IPS-20b (cell line): ENCODE results near the gene ZNF112.
"Not testable (repeated sequence)": the region's sequence is repeated elsewhere in the genome, so short reads cannot be mapped to it uniquely, and the experiment has no call there.

Experiments
- H3K27ac ChIP-seq: one replicate; pipeline ENCODE4 v1.5.1; 2013; ENCODE audit warnings: low read length
- H3K27me3 ChIP-seq: 2 replicates; pipeline ENCODE4 v1.6.1; 2013; ENCODE audit warnings: mild to moderate bottlenecking, low read length, inconsistent platforms; ENCODE audit not compliant: insufficient read depth
- H3K36me3 ChIP-seq: 2 replicates; pipeline ENCODE4 v1.6.1; 2013; ENCODE audit warnings: low read depth, mild to moderate bottlenecking, inconsistent platforms, low read length, moderate library complexity; ENCODE audit not compliant: insufficient read depth
- H3K4me1 ChIP-seq: 2 replicates; pipeline ENCODE4 v1.6.1; 2013; ENCODE audit warnings: mild to moderate bottlenecking, control low read depth, inconsistent platforms, low read length, moderate library complexity; ENCODE audit not compliant: insufficient read depth
- H3K4me3 ChIP-seq: 2 replicates; pipeline ENCODE4 v1.5.1; 2013; ENCODE audit warnings: mild to moderate bottlenecking, low read length, inconsistent platforms
- H3K9ac ChIP-seq: 2 replicates; pipeline ENCODE4 v1.6.1; 2013; ENCODE audit warnings: low read depth, mild to moderate bottlenecking, inconsistent platforms, low read length, moderate library complexity
- H3K9me3 ChIP-seq: 2 replicates; pipeline ENCODE4 v1.6.1; 2013; ENCODE audit warnings: mild to moderate bottlenecking, low read depth, low read length, inconsistent platforms; ENCODE audit not compliant: insufficient read depth

ZNF112 gene

GRCh38 chr19:44356383-44357111, at the start of gene ZNF112:
Gene ZNF112, minus strand, starts transcription at chr19:44356680. Its CDS starts 16,141 bp downstream, at chr19:44340539.
- H3K36me3 ChIP-seq, result no peaks in the 10 kb centered on the region
- H3K9me3 ChIP-seq, result peaks cover 48% of the 10 kb centered on the region
- no peaks in the 10 kb centered on the region for H3K4me1 ChIP-seq
- H3K9ac ChIP-seq, result peak within 1 kb of the TSS; percentile 79
- no peaks in the 10 kb centered on the region for H3K27me3 ChIP-seq
- H3K4me3 ChIP-seq, result peak within 1 kb of the TSS; percentile 92
- no peak within 1 kb of the TSS for H3K27ac ChIP-seq

- Histone ChIP-seq H3K27me3 (no peaks in the 10 kb centered on the region), H3K4me3 (peak within 1 kb of the TSS; percentile 89), H3K9ac (peak within 1 kb of the TSS; percentile 59; the same call in 1 of the 2 replicates), H3K27ac (no peak within 1 kb of the TSS), H3K9me3 (peaks cover 41% of the 10 kb centered on the region), H3K4me1 (no peaks in the 10 kb centered on the region), H3K36me3 (no peaks in the 10 kb centered on the region)
Observed at GRCh38 chr19:44401139-44402115, 44.9 kb upstream of the ZNF112 start, which contains the start of gene ZNF285. Gene ZNF285, minus strand, starts transcription at chr19:44401608. Its CDS starts 4,395 bp downstream, at chr19:44397213.

- H3K9ac ChIP-seq, H3K4me3 ChIP-seq, H3K36me3 ChIP-seq, H3K27ac ChIP-seq, H3K27me3 ChIP-seq, H3K4me1 ChIP-seq: not testable (repeated sequence)
- peaks cover 69% of the 10 kb centered on the region for H3K9me3 ChIP-seq
Observed at GRCh38 chr19:44389268-44389667, 32.8 kb upstream of the ZNF112 start.

DNA sequence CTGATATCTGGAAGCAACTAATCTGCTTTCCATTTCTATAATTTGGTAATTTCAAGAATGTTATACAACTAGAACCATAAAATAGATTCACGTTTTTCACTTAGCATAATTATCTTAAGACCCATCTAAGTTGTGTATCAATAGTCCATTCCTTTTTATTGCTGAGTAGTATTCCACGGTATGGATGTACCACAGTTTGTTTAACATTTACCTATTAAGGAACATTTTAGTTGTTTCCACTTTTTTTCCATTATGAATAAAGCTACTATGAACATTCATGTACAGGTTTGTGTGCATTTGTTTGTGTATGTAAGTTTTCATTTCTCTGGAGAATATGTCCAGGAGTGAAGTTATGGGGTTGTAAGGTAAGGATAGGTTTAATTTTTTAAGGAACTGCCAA, 18.3 kb upstream of the ZNF112 start:
- Histone ChIP-seq H3K27ac (no peak overlapping the region), H3K36me3 (no peaks in the 10 kb centered on the region), H3K4me3 (no peak overlapping the region), H3K4me1 (no peaks in the 10 kb centered on the region), H3K27me3 (no peaks in the 10 kb centered on the region), H3K9me3 (peaks cover 68% of the 10 kb centered on the region), H3K9ac (no peak overlapping the region)

DNA sequence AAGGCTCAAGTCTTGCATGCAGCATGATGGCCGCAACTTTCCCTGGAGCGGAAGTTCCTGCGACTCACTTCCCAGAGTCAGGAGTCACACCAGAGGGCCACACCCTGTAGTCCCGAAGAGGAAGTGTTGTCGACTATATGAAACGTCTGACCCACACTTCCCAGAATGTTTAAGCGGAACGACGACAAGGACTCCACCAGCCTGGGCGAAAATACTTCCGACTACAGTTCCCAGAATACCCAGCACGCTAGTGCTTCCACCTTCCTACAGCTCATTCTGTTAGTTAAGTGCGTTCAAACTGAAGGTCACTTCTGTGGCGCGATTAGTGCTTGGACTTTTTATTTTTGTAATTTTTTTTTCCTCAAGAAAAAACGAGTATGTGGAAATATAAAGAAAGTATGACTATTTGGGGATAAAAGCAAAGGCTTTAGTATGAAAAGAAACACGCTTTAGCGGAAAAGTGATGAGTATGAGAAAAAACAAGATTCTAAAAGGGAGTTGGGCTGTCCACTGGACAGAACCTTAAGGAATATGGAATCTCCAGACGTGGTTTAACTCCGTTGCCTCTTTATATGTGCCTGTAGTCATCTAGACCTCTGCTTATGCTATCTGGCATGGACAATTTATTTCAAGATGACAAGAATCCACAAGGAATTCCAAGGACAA, 15.5 kb upstream of the ZNF112 start:
- no peaks in the 10 kb centered on the region for H3K27me3 ChIP-seq
- H3K9me3 ChIP-seq, result peaks cover 79% of the 10 kb centered on the region
- no peaks in the 10 kb centered on the region for H3K4me1 ChIP-seq
- H3K9ac ChIP-seq, result no peak overlapping the region
- no peak overlapping the region for H3K27ac ChIP-seq
- no peak overlapping the region for H3K4me3 ChIP-seq
- H3K36me3 ChIP-seq, result no peaks in the 10 kb centered on the region

DNA sequence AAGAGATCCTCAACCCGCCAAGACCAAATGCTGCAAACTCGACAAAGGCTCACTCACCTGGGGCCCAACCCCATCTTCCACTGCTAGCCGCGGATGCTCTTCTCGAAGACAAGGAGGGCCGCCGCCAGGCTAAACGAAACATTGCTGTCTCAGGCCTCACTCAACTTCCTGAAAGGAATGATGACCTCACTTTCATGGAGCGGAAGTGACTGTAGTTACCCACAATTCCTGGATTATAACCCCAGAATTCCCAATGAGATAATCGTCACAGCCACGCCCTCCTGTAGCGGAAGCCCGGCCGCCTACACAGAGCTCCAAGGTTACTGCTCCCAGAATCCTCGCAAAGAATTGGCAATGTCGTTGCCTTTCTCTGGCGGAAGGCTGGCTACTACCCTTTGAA, 10.5 kb upstream of the ZNF112 start:
- no peak overlapping the region for H3K4me3 ChIP-seq
- H3K4me1 ChIP-seq, result no peaks in the 10 kb centered on the region
- no peak overlapping the region for H3K9ac ChIP-seq
- no peaks in the 10 kb centered on the region for H3K27me3 ChIP-seq
- H3K36me3 ChIP-seq, result no peaks in the 10 kb centered on the region
- H3K27ac ChIP-seq, result no peak overlapping the region
- peaks cover 57% of the 10 kb centered on the region for H3K9me3 ChIP-seq

GRCh38 chr19:44346556-44346955, 9.9 kb downstream of the ZNF112 start:
- no peak overlapping the region for H3K9ac ChIP-seq
- no peaks in the 10 kb centered on the region for H3K27me3 ChIP-seq
- no peak overlapping the region for H3K4me3 ChIP-seq
- H3K9me3 ChIP-seq, result peaks cover 94% of the 10 kb centered on the region
- no peak overlapping the region for H3K27ac ChIP-seq
- no peaks in the 10 kb centered on the region for H3K4me1 ChIP-seq
- peaks cover 2% of the 10 kb centered on the region; the same call in 1 of the 2 replicates for H3K36me3 ChIP-seq

DNA sequence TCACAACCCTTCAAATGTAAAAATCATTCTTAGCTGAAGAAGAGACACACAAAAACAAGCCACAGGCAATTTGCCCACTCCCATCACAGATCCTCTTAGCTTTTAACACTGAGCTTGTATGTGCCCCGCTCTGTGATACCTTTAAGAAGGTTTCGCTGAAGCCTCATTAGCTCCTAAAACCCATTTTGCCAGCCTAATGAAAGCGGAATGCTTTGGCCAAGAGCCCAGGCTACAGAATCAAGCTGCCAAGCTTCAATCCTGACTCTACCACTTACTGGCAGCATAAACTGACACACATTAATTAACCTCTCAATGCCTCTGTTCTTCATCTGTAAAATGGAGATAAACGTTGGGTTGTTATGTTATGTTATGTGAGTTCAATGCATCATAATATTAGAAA, 10.5 kb downstream of the ZNF112 start:
- Histone ChIP-seq H3K36me3 (peaks cover 5% of the 10 kb centered on the region; the same call in 1 of the 2 replicates), H3K27ac (no peak overlapping the region), H3K27me3 (no peaks in the 10 kb centered on the region), H3K4me1 (no peaks in the 10 kb centered on the region), H3K4me3 (no peak overlapping the region), H3K9me3 (peaks cover 98% of the 10 kb centered on the region), H3K9ac (no peak overlapping the region)

- Histone ChIP-seq H3K4me1 (no peaks in the 10 kb centered on the region), H3K36me3 (peaks cover 16% of the 10 kb centered on the region), H3K4me3 (no peak overlapping the region), H3K27me3 (no peaks in the 10 kb centered on the region), H3K9me3 (peaks cover 97% of the 10 kb centered on the region), H3K9ac (no peak overlapping the region), H3K27ac (no peak overlapping the region)
Observed at GRCh38 chr19:44344255-44344654, 12.2 kb downstream of the ZNF112 start.

- H3K9ac ChIP-seq, result no peak overlapping the region
- peaks cover 92% of the 10 kb centered on the region for H3K9me3 ChIP-seq
- H3K4me3 ChIP-seq, result no peak overlapping the region
- H3K36me3 ChIP-seq, result peaks cover 24% of the 10 kb centered on the region
- no peaks in the 10 kb centered on the region for H3K27me3 ChIP-seq
- H3K4me1 ChIP-seq, result no peaks in the 10 kb centered on the region
- no peak overlapping the region for H3K27ac ChIP-seq
Observed at GRCh38 chr19:44341794-44342193, 14.7 kb downstream of the ZNF112 start.

GRCh38 chr19:44334639-44335038, 21.8 kb downstream of the ZNF112 start:
- not testable (repeated sequence) for H3K9ac ChIP-seq, H3K27ac ChIP-seq, H3K27me3 ChIP-seq, H3K4me1 ChIP-seq, H3K4me3 ChIP-seq
- peaks cover 95% of the 10 kb centered on the region for H3K9me3 ChIP-seq
- H3K36me3 ChIP-seq, result peaks cover 52% of the 10 kb centered on the region
